WERI-Rb-1 (cell line): Measurements from ENCODE around the gene DMD.

Experiments
- DNase-seq: peaks from one replicate; pipeline ENCODE4 v3.0.0-alpha.2; 2020
- H3K27ac ChIP-seq: fragments of 250-450 bp; sonication (Bioruptor Pico); 2 replicates; pipeline ENCODE4 v1.5.1; 2020; ENCODE audit warnings: mild to moderate bottlenecking, moderate library complexity
- H3K27me3 ChIP-seq: fragments of 250-450 bp; sonication (Bioruptor Pico); 2 replicates; pipeline ENCODE4 v1.5.1; 2021; ENCODE audit warnings: mild to moderate bottlenecking, low read depth, moderate library complexity; ENCODE audit not compliant: insufficient read depth, severe bottlenecking
- H3K36me3 ChIP-seq: fragments of 250-450 bp; sonication (Bioruptor Pico); 2 replicates; pipeline ENCODE4 v1.5.1; 2020; ENCODE audit warnings: mild to moderate bottlenecking, moderate library complexity
- H3K4me3 ChIP-seq: 2 replicates; pipeline ENCODE4 v1.5.1; 2011; ENCODE audit warnings: low read depth, mild to moderate bottlenecking, control low read depth, low read length
- H3K9me3 ChIP-seq: fragments of 250-450 bp; sonication (Bioruptor Pico); 2 replicates; pipeline ENCODE4 v1.5.1; 2021; ENCODE audit warnings: mild to moderate bottlenecking, moderate library complexity; ENCODE audit not compliant: severe bottlenecking
- CTCF ChIP-seq: IDR thresholded peaks from 2 replicates; pipeline ENCODE4 v1.5.1; 2011; ENCODE audit warnings: low read depth, mild to moderate bottlenecking, control low read depth, inconsistent platforms, low read length

Gene DMD

GRCh38 chrX:31367816-31368215 lies 1843.5 kb downstream of the DMD start:
- no peak for TF ChIP-seq CTCF
- no peaks in the 10 kb centered on the region for H3K36me3 ChIP-seq
- H3K27me3 ChIP-seq = peaks cover 3% of the 10 kb centered on the region
- no peak overlapping the region for H3K27ac ChIP-seq
- H3K4me3 ChIP-seq = no peak overlapping the region
- H3K9me3 ChIP-seq = no peaks in the 10 kb centered on the region
- no peak for DNase-seq

- DNase-seq = no peak
- Histone ChIP-seq H3K36me3 (no peaks in the 10 kb centered on the region), H3K27ac (no peak overlapping the region), H3K27me3 (peaks cover 3% of the 10 kb centered on the region), H3K9me3 (no peaks in the 10 kb centered on the region), H3K4me3 (no peak overlapping the region)
- no peak for TF ChIP-seq CTCF
Observed at GRCh38 chrX:31366041-31366440, 1845.3 kb downstream of the DMD start.

- no peak for DNase-seq
- no peak for TF ChIP-seq CTCF
- Histone ChIP-seq H3K4me3 (no peak overlapping the region), H3K9me3 (no peaks in the 10 kb centered on the region), H3K27me3 (no peaks in the 10 kb centered on the region), H3K27ac (no peak overlapping the region), H3K36me3 (no peaks in the 10 kb centered on the region)
Observed at GRCh38 chrX:31356275-31357212, 1854.8 kb downstream of the DMD start.

GRCh38 chrX:31355206-31355955 lies 1856.0 kb downstream of the DMD start:
- H3K36me3 ChIP-seq = no peaks in the 10 kb centered on the region
- no peak overlapping the region for H3K27ac ChIP-seq
- no peaks in the 10 kb centered on the region for H3K9me3 ChIP-seq
- no peak for TF ChIP-seq CTCF
- no peak for DNase-seq
- no peak overlapping the region for H3K4me3 ChIP-seq
- no peaks in the 10 kb centered on the region for H3K27me3 ChIP-seq

GRCh38 chrX:31353095-31353494 lies 1858.3 kb downstream of the DMD start:
- Histone ChIP-seq H3K27ac (no peak overlapping the region), H3K4me3 (no peak overlapping the region), H3K9me3 (no peaks in the 10 kb centered on the region), H3K36me3 (no peaks in the 10 kb centered on the region), H3K27me3 (no peaks in the 10 kb centered on the region)
- DNase-seq = no peak
- TF ChIP-seq CTCF = no peak
